DLD1 (cell line): ENCODE data around the gene SYNGR1.

Source experiments
- in situ Hi-C: cut with HindIII; loops from 2 replicates; pipeline ENCODE4 v1.10.0; 2017; ENCODE audit warnings: low sequenced_read_pairs

The SYNGR1 gene

GRCh38 chr22:39349967-39350726 lies at the start of gene SYNGR1:
Gene SYNGR1, plus strand, starts transcription at chr22:39349991. Its CDS starts 20 bp downstream, at chr22:39350011.
- in situ Hi-C loops = loop anchor here (25.0 kb wide), 1 partner anchor 137 kb away; no protein-coding TSS in a partner anchor

GRCh38 chr22:39300186-39300830 lies 49.5 kb upstream of the SYNGR1 start:
- in situ Hi-C loops = no loop called here

- in situ Hi-C loops = no loop called here
Observed at GRCh38 chr22:39301108-39301507, 48.7 kb upstream of the SYNGR1 start.

- in situ Hi-C loops = no loop called here
Observed at GRCh38 chr22:39301926-39302325, 47.9 kb upstream of the SYNGR1 start.

- in situ Hi-C loops = no loop called here
Observed at GRCh38 chr22:39302431-39302960, 47.3 kb upstream of the SYNGR1 start.

- in situ Hi-C loops = no loop called here
Observed at GRCh38 chr22:39303358-39303757, 46.4 kb upstream of the SYNGR1 start.

- in situ Hi-C loops = no loop called here
Observed at GRCh38 chr22:39303892-39304671, 45.7 kb upstream of the SYNGR1 start.

- in situ Hi-C loops = no loop called here
Observed at GRCh38 chr22:39306456-39307361, 43.1 kb upstream of the SYNGR1 start.

- in situ Hi-C loops = no loop called here
Observed at GRCh38 chr22:39308614-39309363, 41.0 kb upstream of the SYNGR1 start.

GRCh38 chr22:39309364-39309861 lies 40.4 kb upstream of the SYNGR1 start:
- in situ Hi-C loops = no loop called here

GRCh38 chr22:39309881-39310714 lies 39.7 kb upstream of the SYNGR1 start:
- in situ Hi-C loops = no loop called here

- in situ Hi-C loops = no loop called here
Observed at GRCh38 chr22:39311592-39312400, 38.0 kb upstream of the SYNGR1 start.

- in situ Hi-C loops = no loop called here
Observed at GRCh38 chr22:39312410-39312809, 37.4 kb upstream of the SYNGR1 start.

- in situ Hi-C loops = no loop called here
Observed at GRCh38 chr22:39313258-39314001, 36.4 kb upstream of the SYNGR1 start.

GRCh38 chr22:39314251-39314971 lies 35.4 kb upstream of the SYNGR1 start:
- in situ Hi-C loops = no loop called here

GRCh38 chr22:39315389-39315788 lies 34.4 kb upstream of the SYNGR1 start:
- in situ Hi-C loops = no loop called here
